Liver (tissue), 9 donors: ENCODE results near the gene MAPK9. TPM values are rescaled to one million over a fixed set of nuclear protein-coding genes. Genes with fewer than 3 reads are reported as not detected.

Source experiments
- DNase-seq: peaks from one replicate; pipeline ENCODE4 v3.0.0-alpha.2; 2017; ENCODE audit warnings: low spot score
- H3K27ac ChIP-seq, 2 donors: one replicate each; pipeline ENCODE4 v1.7.0; 2013; ENCODE audit warnings: inconsistent platforms in 2 of 2, low read length in 2 of 2, control low read depth in 1 of 2, low read depth in 1 of 2, mild to moderate bottlenecking in 1 of 2
- H3K27me3 ChIP-seq, 4 donors: one replicate each; pipeline versions ENCODE4 v1.6.1 to v1.7.0; 2013; ENCODE audit warnings: low read length in 3 of 4, inconsistent platforms in 1 of 4, mild to moderate bottlenecking in 1 of 4, moderate library complexity in 1 of 4; ENCODE audit not compliant: control insufficient read depth in 4 of 4, insufficient read depth in 4 of 4
- H3K36me3 ChIP-seq, 4 donors: one replicate each; pipeline versions ENCODE4 v1.6.1 to v1.7.0; 2013; ENCODE audit warnings: low read length in 3 of 4, mild to moderate bottlenecking in 3 of 4, low read depth in 1 of 4, moderate library complexity in 1 of 4; ENCODE audit not compliant: control insufficient read depth in 4 of 4, insufficient read depth in 3 of 4
- H3K4me1 ChIP-seq, 4 donors: one replicate each; pipeline versions ENCODE4 v1.6.1 to v1.7.0; 2013; ENCODE audit warnings: low read length in 3 of 4, mild to moderate bottlenecking in 3 of 4, moderate library complexity in 1 of 4; ENCODE audit not compliant: control insufficient read depth in 4 of 4, insufficient read depth in 4 of 4
- H3K4me3 ChIP-seq, 3 donors: one replicate each; pipeline versions ENCODE4 v1.6.1 to v1.7.0; 2013; ENCODE audit warnings: low read length in 3 of 3, control low read depth in 1 of 3, low read depth in 1 of 3, mild to moderate bottlenecking in 1 of 3
- H3K9ac ChIP-seq, 2 donors: one replicate each; pipeline ENCODE4 v1.7.0; 2013; ENCODE audit warnings: low read length in 2 of 2, mild to moderate bottlenecking in 2 of 2, moderate library complexity in 2 of 2, control low read depth in 1 of 2, low read depth in 1 of 2
- H3K9me3 ChIP-seq, 4 donors: one replicate each; pipeline versions ENCODE4 v1.6.1 to v1.7.0; 2013; ENCODE audit warnings: low read length in 3 of 4; ENCODE audit not compliant: control insufficient read depth in 4 of 4
- ATF3 ChIP-seq: IDR thresholded peaks from 2 replicates; pipeline ENCODE4 v1.6.1; 2016; ENCODE audit warnings: antibody characterized with exemption
- CTCF ChIP-seq: fragments of 150-350 bp; IDR thresholded peaks from 2 replicates; pipeline ENCODE4 v1.5.1; 2017; ENCODE audit warnings: improper control_type of control experiment, low read depth, low read length; ENCODE audit not compliant: missing input control
- EGR1 ChIP-seq, 2 donors: IDR thresholded peaks; 2 replicates each; pipeline ENCODE4 v1.6.1; 2016 to 2018; ENCODE audit warnings: antibody characterized with exemption in 2 of 2, low read depth in 2 of 2
- FOXA1 ChIP-seq: IDR thresholded peaks from 2 replicates; pipeline ENCODE4 v1.6.1; 2016; ENCODE audit warnings: antibody characterized with exemption
- FOXA2 ChIP-seq: IDR thresholded peaks from 2 replicates; pipeline ENCODE4 v1.6.1; 2016; ENCODE audit warnings: antibody characterized with exemption
- GABPA ChIP-seq, 2 donors: IDR thresholded peaks in 1 of 2; conservative IDR thresholded peaks in 1 of 2; 2 replicates each; pipeline ENCODE4 v1.6.1; 2016; ENCODE audit warnings: antibody characterized with exemption in 2 of 2, mild to moderate bottlenecking in 1 of 2, moderate library complexity in 1 of 2
- HNF4A ChIP-seq, 2 donors: conservative IDR thresholded peaks; 2 replicates each; pipeline ENCODE4 v1.6.1; 2016; ENCODE audit warnings: antibody characterized with exemption in 2 of 2, mild to moderate bottlenecking in 2 of 2
- HNF4G ChIP-seq: IDR thresholded peaks from 2 replicates; pipeline ENCODE4 v1.6.1; 2016; ENCODE audit warnings: antibody characterized with exemption
- JUND ChIP-seq, 2 donors: IDR thresholded peaks; 2 replicates each; pipeline ENCODE4 v1.6.1; 2016; ENCODE audit warnings: antibody characterized with exemption in 2 of 2
- MAX ChIP-seq: IDR thresholded peaks from 2 replicates; pipeline ENCODE4 v1.6.1; 2016; ENCODE audit warnings: antibody characterized with exemption
- RAD21 ChIP-seq, 2 donors: IDR thresholded peaks; 2 replicates each; pipeline ENCODE4 v1.6.1; 2016; ENCODE audit warnings: antibody characterized with exemption in 2 of 2, mild to moderate bottlenecking in 2 of 2
- REST ChIP-seq: IDR thresholded peaks from 2 replicates; pipeline ENCODE4 v1.6.1; 2016; ENCODE audit warnings: antibody characterized with exemption, mild to moderate bottlenecking
- RXRA ChIP-seq, 2 donors: IDR thresholded peaks; 2 replicates each; pipeline ENCODE4 v1.6.1; 2017 to 2018; ENCODE audit warnings: antibody characterized with exemption in 2 of 2, mild to moderate bottlenecking in 1 of 2
- SP1 ChIP-seq: IDR thresholded peaks from 2 replicates; pipeline ENCODE4 v1.6.1; 2018; ENCODE audit warnings: antibody characterized with exemption, mild to moderate bottlenecking
- TAF1 ChIP-seq: conservative IDR thresholded peaks from 2 replicates; pipeline ENCODE4 v1.6.1; 2016; ENCODE audit warnings: antibody characterized with exemption, mild to moderate bottlenecking
- ZBTB33 ChIP-seq: IDR thresholded peaks from 2 replicates; pipeline ENCODE4 v1.6.1; 2016; ENCODE audit warnings: antibody characterized with exemption
- WGBS: extraction: QIAGEN DNeasy Blood & Tissue Kit; methylation state at CpG from one replicate; pipeline ENCODE4 v1.1.7; 2013; 5-methylcytosine and 5-hydroxymethylcytosine counted together
- polyA plus RNA-seq, 2 donors: library from polyadenylated mRNA; stranded (reverse) in 1 of 2; unstranded in 1 of 2; fragments of 200-250 nt in 1 of 2; fragments of >200 nt in 1 of 2; fragmentation: Nextera tagmentation in 1 of 2; extraction: Ambion mirVana in 1 of 2; gene quantifications; one replicate each; pipeline versions ENCODE4 v1.2.1 to v1.2.3, GENCODE V29; 2013 to 2015
- total RNA-seq, 2 donors: library from RNA; depleted of rRNA; stranded (reverse); fragments of >200 nt; gene quantifications; one replicate each; pipeline ENCODE4 v1.2.3, GENCODE V29; 2014
- donor health status: healthy.
- donor health status: healthy.
- donor health status: healthy.
- donor health status: healthy.
- donor health status: healthy.

MAPK9 gene
- total and polyA plus RNA-seq, 4 donors = 3.8 to 22.7 (median 12.8) TPM

GRCh38 chr5:180234271-180234670 lies 57.6 kb downstream of the MAPK9 start (continued):
- TF ChIP-seq GABPA (IDR thresholded peaks at IDR 0.05 in 1 of 2, conservative IDR thresholded peaks at IDR 0.05 in 1 of 2) = no peak
- TF ChIP-seq JUND (IDR thresholded peaks at IDR 0.05) = no peak
- TF ChIP-seq HNF4A (conservative IDR thresholded peaks at IDR 0.05) = no peak
- TF ChIP-seq HNF4G = no peak
- no peak for TF ChIP-seq MAX
- no peak for TF ChIP-seq ATF3
- no peak for TF ChIP-seq TAF1
- no peak for TF ChIP-seq REST

GRCh38 chr5:180233729-180234128 lies 58.2 kb downstream of the MAPK9 start:
- H3K27ac ChIP-seq = no peak overlapping the region
- TF ChIP-seq SP1 = no peak
- TF ChIP-seq FOXA1 = no peak
- TF ChIP-seq EGR1 (IDR thresholded peaks at IDR 0.05; ENCODE audit: low read depth in 2 of 2) = no peak
- no peak for TF ChIP-seq CTCF
- no peak for TF ChIP-seq RAD21 (IDR thresholded peaks at IDR 0.05)
- no peak for TF ChIP-seq TAF1
- H3K36me3 ChIP-seq = peaks cover 7 to 62% (median 51%) of the 10 kb centered on the region in 4 donors
- no peaks in the 10 kb centered on the region for H3K27me3 ChIP-seq
- no peaks in the 10 kb centered on the region for H3K4me1 ChIP-seq
- peak overlapping the region in 2 of 3 donors; percentile 15 to 40 for H3K4me3 ChIP-seq
- no peak overlapping the region for H3K9ac ChIP-seq
- H3K9me3 ChIP-seq = peaks cover 23 to 56% (median 47%) of the 10 kb centered on the region in 4 donors
- WGBS = 86% methylated on average over 11 of the region's 11 CpGs
- no peak for DNase-seq

GRCh38 chr5:180230017-180230416 lies 61.9 kb downstream of the MAPK9 start:
- no peak for DNase-seq
- H3K27ac ChIP-seq = no peak overlapping the region
- H3K4me1 ChIP-seq = no peaks in the 10 kb centered on the region
- no peak overlapping the region for H3K9ac ChIP-seq
- 91% methylated on average over 7 of the region's 7 CpGs for WGBS
- peaks cover 3 to 30% (median 20%) of the 10 kb centered on the region in 4 donors for H3K36me3 ChIP-seq
- peaks cover 26 to 60% (median 55%) of the 10 kb centered on the region in 4 donors for H3K9me3 ChIP-seq
- H3K27me3 ChIP-seq = no peaks in the 10 kb centered on the region
- H3K4me3 ChIP-seq = peak overlapping the region in 2 of 3 donors; percentile 30 to 59
- TF ChIP-seq MAX (no peak), ZBTB33 (no peak), JUND (IDR thresholded peaks at IDR 0.05) (no peak), FOXA2 (no peak), REST (no peak), EGR1 (IDR thresholded peaks at IDR 0.05; ENCODE audit: low read depth in 2 of 2) (no peak), GABPA (IDR thresholded peaks at IDR 0.05 in 1 of 2, conservative IDR thresholded peaks at IDR 0.05 in 1 of 2) (no peak), RXRA (IDR thresholded peaks at IDR 0.05) (no peak)
